Endodermal cell (in vitro differentiated cells): ENCODE data around the gene MBD5. TPM values are rescaled to one million over a fixed set of nuclear protein-coding genes. Genes with fewer than 3 reads are reported as not detected.

Experiments used
- DNase-seq: peaks from one replicate; pipeline ENCODE4 v3.0.0-alpha.2; 2017
- H3K27ac ChIP-seq: 2 replicates; pipeline ENCODE4 v1.5.1; 2013; ENCODE audit warnings: mild to moderate bottlenecking, low read depth, low read length, moderate library complexity
- H3K27me3 ChIP-seq: 2 replicates; pipeline ENCODE4 v1.6.1; 2013; ENCODE audit warnings: mild to moderate bottlenecking, low read length, moderate library complexity; ENCODE audit not compliant: insufficient read depth, control insufficient read depth, poor library complexity, severe bottlenecking
- H3K36me3 ChIP-seq: 2 replicates; pipeline ENCODE4 v1.7.0; 2013; ENCODE audit warnings: mild to moderate bottlenecking, low read length, moderate library complexity; ENCODE audit not compliant: control insufficient read depth, insufficient read depth
- H3K4me1 ChIP-seq: one replicate; pipeline ENCODE4 v1.7.0; 2013; ENCODE audit warnings: low read length; ENCODE audit not compliant: control insufficient read depth, insufficient read depth
- H3K4me3 ChIP-seq: 2 replicates; pipeline ENCODE4 v1.5.1; 2013; ENCODE audit warnings: mild to moderate bottlenecking, low read length, moderate library complexity
- H3K9ac ChIP-seq: 2 replicates; pipeline ENCODE4 v1.6.1; 2013; ENCODE audit warnings: mild to moderate bottlenecking, low read length, moderate library complexity; ENCODE audit not compliant: poor library complexity, severe bottlenecking; ENCODE audit errors: extremely low read depth
- H3K9me3 ChIP-seq: 2 replicates; pipeline ENCODE4 v1.6.1; 2013; ENCODE audit warnings: mild to moderate bottlenecking, low read length, moderate library complexity; ENCODE audit not compliant: control insufficient read depth
- H3K27ac Mint-ChIP-seq: 2 replicates; pipeline ENCODE4 v1.8.0; 2020; ENCODE audit warnings: mixed read lengths
- H3K27me3 Mint-ChIP-seq: 2 replicates; pipeline ENCODE4 v1.8.0; 2021; ENCODE audit warnings: mild to moderate bottlenecking, mixed read lengths; ENCODE audit not compliant: insufficient read depth
- H3K36me3 Mint-ChIP-seq: 2 replicates; pipeline ENCODE4 v1.8.0; 2020; ENCODE audit warnings: low read depth, mixed read lengths
- H3K4me1 Mint-ChIP-seq: 2 replicates; pipeline ENCODE4 v1.8.0; 2020; ENCODE audit warnings: mixed read lengths
- H3K4me3 Mint-ChIP-seq: 2 replicates; pipeline ENCODE4 v1.8.0; 2020; ENCODE audit warnings: mild to moderate bottlenecking, moderate library complexity, mixed read lengths
- H3K9me3 Mint-ChIP-seq: 2 replicates; pipeline ENCODE4 v1.8.0; 2020; ENCODE audit warnings: mild to moderate bottlenecking, mixed read lengths
- CTCF ChIP-seq: fragments of 200-600 bp; sonication (generic); conservative IDR thresholded peaks from 2 replicates; pipeline ENCODE4 v1.5.0; 2021; ENCODE audit warnings: antibody characterized with exemption, mild to moderate bottlenecking
- WGBS, 2 experiments: methylation state at CpG; one replicate each; pipeline versions ENCODE4 v1.1.5 to v1.1.7; 2013; ENCODE audit warnings: missing lambda C conversion rate in 2 of 2, mixed read lengths in 1 of 2; ENCODE audit not compliant: insufficient coverage in 1 of 2, insufficient read length in 1 of 2; 5-methylcytosine and 5-hydroxymethylcytosine counted together
- total RNA-seq, 2 donors: library from RNA; stranded (reverse); fragmentation: NEBNext Ultra II Directional in 1 of 2; extraction: Animal tissue kit (Norgen Biotek cat#: 25700) in 1 of 2; gene quantifications; 2 replicates in 1 of 2; 3 replicates in 1 of 2; pipeline ENCODE4 v1.2.1, GENCODE V29; 2021

Gene MBD5
- total RNA-seq, 2 donors from 2014 or later, result 49.1 to 55.7 TPM

GRCh38 chr2:148527488-148528340 is 506.8 kb downstream of the MBD5 start:
- H3K9ac ChIP-seq, result no peak overlapping the region
- no peaks in the 10 kb centered on the region for H3K9me3 ChIP-seq
- H3K27me3 ChIP-seq, result peaks cover 11% of the 10 kb centered on the region
- DNase-seq, result no peak
- Mint-ChIP-seq H3K4me1 (peaks cover 4% of the 10 kb centered on the region), H3K4me3 (no peak overlapping the region), H3K36me3 (no peaks in the 10 kb centered on the region), H3K9me3 (no peaks in the 10 kb centered on the region), H3K27me3 (peaks cover 47% of the 10 kb centered on the region), H3K27ac (no peak overlapping the region)
- no peaks in the 10 kb centered on the region for H3K36me3 ChIP-seq
- H3K27ac ChIP-seq, result no peak overlapping the region
- H3K4me3 ChIP-seq, result no peak overlapping the region
- H3K4me1 ChIP-seq, result no peaks in the 10 kb centered on the region
- WGBS, 2 experiments, result 90 to 95% methylated on average over 10 to 14 of the region's 14 CpGs
- no peak for TF ChIP-seq CTCF

GRCh38 chr2:148528356-148529064 is 507.6 kb downstream of the MBD5 start:
- Mint-ChIP-seq H3K36me3 (no peaks in the 10 kb centered on the region), H3K4me1 (no peaks in the 10 kb centered on the region), H3K9me3 (no peaks in the 10 kb centered on the region), H3K4me3 (no peak overlapping the region), H3K27ac (no peak overlapping the region), H3K27me3 (peaks cover 55% of the 10 kb centered on the region)
- Histone ChIP-seq H3K4me3 (no peak overlapping the region), H3K27ac (no peak overlapping the region), H3K36me3 (no peaks in the 10 kb centered on the region), H3K4me1 (no peaks in the 10 kb centered on the region), H3K27me3 (peaks cover 19% of the 10 kb centered on the region), H3K9me3 (no peaks in the 10 kb centered on the region), H3K9ac (no peak overlapping the region)
- no peak for DNase-seq
- 93% methylated on average over 6 of the region's 6 CpGs; no CpG with 5 or more reads in 1 of the 2 experiments for WGBS, 2 experiments
- no peak for TF ChIP-seq CTCF

- 81 to 92% methylated on average over 4 to 8 of the region's 8 CpGs for WGBS, 2 experiments
- H3K9me3 ChIP-seq, result no peaks in the 10 kb centered on the region
- no peak overlapping the region for H3K4me3 ChIP-seq
- peaks cover 6% of the 10 kb centered on the region for H3K4me1 ChIP-seq
- Mint-ChIP-seq H3K4me1 (peaks cover 11% of the 10 kb centered on the region), H3K36me3 (no peaks in the 10 kb centered on the region), H3K4me3 (no peak overlapping the region), H3K9me3 (no peaks in the 10 kb centered on the region), H3K27me3 (peaks cover 60% of the 10 kb centered on the region), H3K27ac (no peak overlapping the region)
- H3K27me3 ChIP-seq, result peaks cover 19% of the 10 kb centered on the region
- H3K9ac ChIP-seq, result no peak overlapping the region
- H3K27ac ChIP-seq, result no peak overlapping the region
- TF ChIP-seq CTCF, result no peak
- DNase-seq, result peak; percentile 13
- H3K36me3 ChIP-seq, result no peaks in the 10 kb centered on the region
Observed at GRCh38 chr2:148529745-148530144, 508.9 kb downstream of the MBD5 start.
